ENCODE measurements around the gene EIF2D. TPM values are rescaled to one million over a fixed set of nuclear protein-coding genes. Genes with fewer than 3 reads are reported as not detected.

EIF2D gene
- total RNA-seq, 2 experiments from 2014 or later, result 100 to 102 TPM

DNA sequence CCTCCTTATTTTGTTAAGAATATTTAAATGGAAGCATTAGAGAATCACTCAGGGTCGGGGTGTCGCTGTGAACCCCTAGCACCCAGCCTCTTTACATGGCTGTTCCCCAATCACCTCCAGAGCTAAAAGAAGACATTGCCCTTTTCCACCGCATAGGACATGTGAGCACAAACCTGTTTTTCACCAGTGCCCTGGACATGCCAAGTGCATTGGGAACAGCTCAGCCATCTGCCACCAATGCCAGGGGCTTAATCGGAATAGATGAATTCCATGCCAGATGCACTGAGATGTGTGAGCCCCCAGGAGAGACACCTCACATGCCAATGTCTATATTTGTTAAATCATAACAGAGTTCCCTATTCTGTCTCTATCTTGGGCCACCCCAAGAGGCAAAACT lies 33.3 kb downstream of the EIF2D start:
- POLR2A ChIA-PET, result interaction anchor here (0.8 to 30.6 kb wide), 12 partner anchors 8 to 100 kb away, joined by 3 to 1021 read pairs (median 3); partner anchors contain the start of gene EIF2D
- peaks cover 89% of the 10 kb centered on the region for H3K36me3 Mint-ChIP-seq (ENCODE audit: low read depth)
- peak overlapping the region; percentile 100 for H3K27ac Mint-ChIP-seq
- CTCF ChIA-PET, result interaction anchor here (0.7 to 19.1 kb wide), 10 partner anchors 17 to 108 kb away, joined by 3 to 583 read pairs (median 4); no protein-coding TSS in a partner anchor
- intact Hi-C loops (cut with micrococcal nuclease), result loop anchor here (2.0 kb wide), 1 partner anchor 16 kb away; no protein-coding TSS in a partner anchor
- H3K4me3 Mint-ChIP-seq, result peak overlapping the region; percentile 76
- ATAC-seq (no peak), DNase-seq (peak; percentile 6)
- no peaks in the 10 kb centered on the region for H3K9me3 Mint-ChIP-seq
- H3K4me1 Mint-ChIP-seq (ENCODE audit: low read depth), result peaks cover 95% of the 10 kb centered on the region
- H3K27me3 Mint-ChIP-seq, result no peaks in the 10 kb centered on the region
- TF ChIP-seq, protein P1, sequence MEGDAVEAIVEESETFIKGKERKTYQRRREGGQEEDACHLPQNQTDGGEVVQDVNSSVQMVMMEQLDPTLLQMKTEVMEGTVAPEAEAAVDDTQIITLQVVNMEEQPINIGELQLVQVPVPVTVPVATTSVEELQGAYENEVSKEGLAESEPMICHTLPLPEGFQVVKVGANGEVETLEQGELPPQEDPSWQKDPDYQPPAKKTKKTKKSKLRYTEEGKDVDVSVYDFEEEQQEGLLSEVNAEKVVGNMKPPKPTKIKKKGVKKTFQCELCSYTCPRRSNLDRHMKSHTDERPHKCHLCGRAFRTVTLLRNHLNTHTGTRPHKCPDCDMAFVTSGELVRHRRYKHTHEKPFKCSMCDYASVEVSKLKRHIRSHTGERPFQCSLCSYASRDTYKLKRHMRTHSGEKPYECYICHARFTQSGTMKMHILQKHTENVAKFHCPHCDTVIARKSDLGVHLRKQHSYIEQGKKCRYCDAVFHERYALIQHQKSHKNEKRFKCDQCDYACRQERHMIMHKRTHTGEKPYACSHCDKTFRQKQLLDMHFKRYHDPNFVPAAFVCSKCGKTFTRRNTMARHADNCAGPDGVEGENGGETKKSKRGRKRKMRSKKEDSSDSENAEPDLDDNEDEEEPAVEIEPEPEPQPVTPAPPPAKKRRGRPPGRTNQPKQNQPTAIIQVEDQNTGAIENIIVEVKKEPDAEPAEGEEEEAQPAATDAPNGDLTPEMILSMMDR (IDR thresholded peaks at IDR 0.05), result no peak

DNA sequence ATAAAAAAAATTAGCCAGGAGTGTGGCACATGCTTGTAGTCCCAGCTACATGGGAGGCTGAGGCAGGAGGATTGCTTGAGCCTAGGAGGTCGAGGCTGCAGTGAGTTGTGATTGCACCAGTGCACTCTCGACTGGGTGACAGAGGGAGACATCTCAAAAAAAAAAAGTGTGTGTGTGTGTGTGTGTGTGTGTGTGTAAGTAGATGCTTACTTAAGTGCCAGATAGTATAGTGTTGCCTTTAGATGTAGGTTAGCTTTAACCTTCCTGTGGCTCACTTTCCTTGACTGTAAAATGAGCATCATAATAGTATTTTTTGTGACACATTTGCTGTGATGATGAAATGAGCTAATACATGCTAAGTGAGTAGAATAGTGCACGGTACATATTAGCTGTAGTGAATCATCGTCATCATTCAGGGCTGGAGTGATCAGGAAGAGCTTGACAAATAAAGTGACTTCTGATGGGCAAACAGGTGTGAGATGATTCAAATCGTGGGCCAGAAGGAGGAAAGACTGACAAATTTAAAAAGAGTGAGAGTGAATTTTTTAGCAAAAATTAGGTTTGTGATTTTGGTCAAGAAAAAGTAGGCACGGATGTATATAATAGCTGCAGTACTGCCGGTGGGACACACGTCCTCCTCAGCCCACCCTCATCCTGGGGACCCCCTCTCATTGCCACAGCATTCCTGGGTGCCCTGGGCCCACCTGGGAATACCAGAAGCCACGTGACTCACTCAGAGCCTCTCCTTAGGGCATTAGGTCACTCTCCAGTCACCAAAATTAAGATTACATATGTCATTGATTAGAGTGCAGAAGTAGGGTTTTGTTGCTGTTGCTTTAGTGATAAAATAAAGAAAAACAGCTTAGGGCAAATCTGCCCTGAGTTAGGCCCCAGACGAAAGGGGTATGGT lies 33.9 kb downstream of the EIF2D start:
- ChIA-PET CTCF (interaction anchor here (0.7 to 19.1 kb wide), 11 partner anchors 17 to 107 kb away, joined by 3 to 583 read pairs (median 4); no protein-coding TSS in a partner anchor), POLR2A (interaction anchor here (0.9 to 30.6 kb wide), 10 partner anchors 8 to 99 kb away, joined by 3 to 1021 read pairs (median 3); partner anchors contain the start of gene EIF2D)
- Mint-ChIP-seq H3K36me3 (ENCODE audit: low read depth) (peaks cover 88% of the 10 kb centered on the region), H3K27ac (peak overlapping the region; percentile 100), H3K4me3 (peak overlapping the region; percentile 76), H3K4me1 (ENCODE audit: low read depth) (peaks cover 94% of the 10 kb centered on the region), H3K27me3 (no peaks in the 10 kb centered on the region), H3K9me3 (no peaks in the 10 kb centered on the region)
- TF ChIP-seq, protein P1 (IDR thresholded peaks at IDR 0.05), result no peak
- intact Hi-C loops (cut with micrococcal nuclease), result loop anchor here (2.0 kb wide), 1 partner anchor 16 kb away; no protein-coding TSS in a partner anchor
- ATAC-seq (peak; percentile 53), DNase-seq (peak; percentile 63)

DNA sequence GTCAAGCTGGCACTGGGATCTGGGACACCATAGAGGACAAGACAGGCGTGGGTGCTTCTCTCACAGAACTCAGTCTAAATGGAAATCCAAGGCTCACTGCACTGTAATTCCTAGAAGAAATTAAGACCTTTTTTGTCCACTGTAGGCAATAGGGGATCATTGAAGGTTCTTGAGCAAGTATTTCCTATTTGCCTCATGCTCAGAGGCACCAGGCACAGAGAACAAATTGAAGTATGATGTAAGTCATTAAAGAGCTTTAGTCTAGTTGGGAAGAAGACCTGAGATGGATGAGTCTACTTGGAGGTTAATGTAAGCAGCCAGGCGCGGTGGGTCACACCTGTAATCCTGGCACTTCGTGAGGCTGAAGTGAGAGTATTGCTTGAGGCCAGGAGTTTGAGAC lies 34.6 kb downstream of the EIF2D start:
- Mint-ChIP-seq H3K36me3 (ENCODE audit: low read depth) (peaks cover 88% of the 10 kb centered on the region), H3K4me1 (ENCODE audit: low read depth) (peaks cover 94% of the 10 kb centered on the region), H3K4me3 (peak overlapping the region; percentile 76), H3K27me3 (no peaks in the 10 kb centered on the region), H3K27ac (peak overlapping the region; percentile 100), H3K9me3 (no peaks in the 10 kb centered on the region)
- intact Hi-C loops (cut with micrococcal nuclease), result loop anchor here (2.0 kb wide), 1 partner anchor 15 kb away; no protein-coding TSS in a partner anchor
- peak; percentile 41 for DNase-seq
- TF ChIP-seq, protein P1 (IDR thresholded peaks at IDR 0.05), result no peak
- ChIA-PET CTCF (interaction anchor here (1.0 to 19.1 kb wide), 9 partner anchors 16 to 106 kb away, joined by 3 to 583 read pairs (median 5); no protein-coding TSS in a partner anchor), POLR2A (interaction anchor here (1.0 to 30.6 kb wide), 3 partner anchors 9 to 33 kb away, joined by 3 to 1021 read pairs (median 6); no protein-coding TSS in a partner anchor)
- no peak for ATAC-seq

DNA sequence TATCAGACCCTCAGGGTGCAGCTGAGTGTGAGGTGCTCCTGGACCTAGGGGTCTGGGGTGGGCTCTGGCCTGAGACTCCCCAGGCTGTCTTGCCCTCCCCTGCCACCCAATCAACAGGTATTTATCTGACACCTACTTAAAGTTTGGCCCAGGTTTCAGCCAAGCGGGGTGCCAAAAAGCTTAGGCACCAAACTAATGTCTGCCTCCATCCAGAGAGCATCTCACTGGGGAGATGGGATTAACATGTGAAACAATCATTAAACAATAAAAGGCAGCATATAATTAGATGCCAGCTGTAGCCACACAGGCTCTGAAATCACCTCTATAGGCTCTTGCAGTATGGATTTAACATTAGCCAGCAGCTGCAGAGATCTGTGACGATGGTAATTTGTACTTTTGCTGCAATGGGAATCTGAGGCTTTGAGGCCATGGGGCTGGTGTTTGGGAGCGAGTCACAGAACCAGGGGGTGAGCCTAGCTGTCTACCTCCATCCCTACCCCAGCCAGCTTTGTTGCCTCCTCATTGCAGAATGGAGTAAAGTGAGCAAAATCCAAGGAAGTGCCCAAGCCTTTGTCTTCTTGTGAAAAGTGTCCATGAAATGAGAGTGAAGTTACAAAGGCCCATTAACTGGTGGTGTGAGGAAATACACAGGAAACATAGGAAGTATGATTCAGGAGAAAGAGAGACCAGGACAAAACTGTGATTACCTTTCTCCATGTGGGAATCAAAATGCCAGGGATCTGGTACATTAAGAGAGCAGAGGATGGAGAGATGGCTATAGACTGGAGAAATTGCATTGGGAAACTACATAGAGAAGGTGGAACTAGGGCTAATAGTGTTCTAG lies 36.1 kb downstream of the EIF2D start:
- CTCF ChIA-PET, result interaction anchor here (0.8 to 19.1 kb wide), 8 partner anchors 8 to 114 kb away, joined by 3 to 583 read pairs (median 6); no protein-coding TSS in a partner anchor
- DNase-seq (no peak), ATAC-seq (no peak)
- H3K27ac Mint-ChIP-seq, result peak overlapping the region; percentile 100
- H3K4me3 Mint-ChIP-seq, result peak overlapping the region; percentile 70
- H3K4me1 Mint-ChIP-seq (ENCODE audit: low read depth), result peaks cover 93% of the 10 kb centered on the region
- H3K36me3 Mint-ChIP-seq (ENCODE audit: low read depth), result peaks cover 88% of the 10 kb centered on the region
- TF ChIP-seq, protein P1 (IDR thresholded peaks at IDR 0.05), result no peak
- H3K27me3 Mint-ChIP-seq, result no peaks in the 10 kb centered on the region
- intact Hi-C loops (cut with micrococcal nuclease), result no loop called here
- H3K9me3 Mint-ChIP-seq, result no peaks in the 10 kb centered on the region
- POLR2A ChIA-PET, result interaction anchor here (0.8 to 30.6 kb wide), 6 partner anchors 8 to 334 kb away, joined by 3 to 1021 read pairs (median 4); no protein-coding TSS in a partner anchor
